ENCODE results near the gene MOV10L1.
A peak's percentile ranks its signal among the peaks of the same experiment; 100 is the strongest.

Gene MOV10L1

DNA sequence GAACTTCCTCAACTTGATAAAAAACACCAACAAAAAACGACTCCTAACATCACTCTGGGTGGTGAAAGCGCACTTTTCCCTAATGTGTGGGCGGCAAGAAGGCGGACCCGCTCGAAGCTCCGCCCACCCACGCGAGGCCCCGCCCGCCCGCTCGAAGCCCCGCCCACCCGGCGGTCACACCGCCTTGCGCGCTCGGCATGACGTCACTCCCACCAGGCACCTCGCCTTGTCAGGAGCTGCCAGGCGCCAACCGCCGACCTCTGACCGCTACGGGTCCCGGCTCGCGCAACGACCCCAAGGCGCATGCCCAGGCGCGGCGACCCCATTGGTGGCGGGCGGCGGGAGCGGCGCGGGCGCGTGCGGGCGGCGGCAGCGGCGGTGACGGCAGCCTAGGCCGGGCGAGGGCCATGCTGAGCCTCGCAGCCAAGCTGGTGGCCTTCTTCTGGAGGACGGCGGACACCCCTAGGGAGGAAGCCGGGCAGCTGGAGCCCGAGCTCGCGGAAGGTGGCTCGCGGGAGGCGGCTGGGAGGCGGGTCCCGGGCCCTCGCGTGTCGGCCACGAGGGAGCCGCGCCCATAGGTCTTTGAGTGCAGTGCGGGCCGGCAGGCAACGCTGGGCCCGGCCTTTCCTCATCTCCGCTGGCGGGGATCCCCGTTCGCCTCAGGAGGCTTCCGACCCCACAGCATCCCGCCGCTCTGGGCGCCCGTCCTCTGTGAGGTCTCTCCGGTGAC, at the start of gene MOV10L1:
MOV10L1 (plus strand) TSS at position 325 of the 730 bp plus-strand sequence; CDS start at position 408, 83 bp downstream.
- DNase-seq (no peak), ATAC-seq (replicated peaks) (no peak)
- peaks cover 7 to 17% of the 10 kb centered on the region in 2 donors for H3K9me3 Mint-ChIP-seq
- peaks cover 7 to 18% of the 10 kb centered on the region in 2 donors for H3K36me3 Mint-ChIP-seq
- H3K27me3 Mint-ChIP-seq, result peaks cover 5 to 25% of the 10 kb centered on the region in 2 donors
- H3K27ac Mint-ChIP-seq, result no peak within 1 kb of the TSS
- no peak within 1 kb of the TSS for H3K4me3 Mint-ChIP-seq
- H3K4me1 Mint-ChIP-seq, result no peaks in the 10 kb centered on the region

GRCh38 chr22:50040717-50041116, 49.1 kb upstream of the MOV10L1 start:
- H3K4me3 Mint-ChIP-seq, result no peak overlapping the region
- no peak for DNase-seq
- H3K27me3 Mint-ChIP-seq, result peaks cover 33 to 35% of the 10 kb centered on the region in 2 donors
- peaks cover 3 to 9% of the 10 kb centered on the region in 2 donors for H3K4me1 Mint-ChIP-seq
- no peak overlapping the region for H3K27ac Mint-ChIP-seq
- peaks cover 7 to 10% of the 10 kb centered on the region in 2 donors for H3K9me3 Mint-ChIP-seq
- H3K36me3 Mint-ChIP-seq, result no peaks in the 10 kb centered on the region
- no peak for ATAC-seq (replicated peaks)

- peaks cover 32 to 40% of the 10 kb centered on the region in 2 donors for H3K27me3 Mint-ChIP-seq
- H3K9me3 Mint-ChIP-seq, result peaks cover 7 to 10% of the 10 kb centered on the region in 2 donors
- ATAC-seq (replicated peaks), result no peak
- H3K27ac Mint-ChIP-seq, result peak overlapping the region; percentile 28
- peaks cover 3 to 9% of the 10 kb centered on the region in 2 donors for H3K4me1 Mint-ChIP-seq
- no peaks in the 10 kb centered on the region for H3K36me3 Mint-ChIP-seq
- no peak for DNase-seq
- H3K4me3 Mint-ChIP-seq, result no peak overlapping the region
Measured at GRCh38 chr22:50041361-50042065, 48.3 kb upstream of the MOV10L1 start.

DNA sequence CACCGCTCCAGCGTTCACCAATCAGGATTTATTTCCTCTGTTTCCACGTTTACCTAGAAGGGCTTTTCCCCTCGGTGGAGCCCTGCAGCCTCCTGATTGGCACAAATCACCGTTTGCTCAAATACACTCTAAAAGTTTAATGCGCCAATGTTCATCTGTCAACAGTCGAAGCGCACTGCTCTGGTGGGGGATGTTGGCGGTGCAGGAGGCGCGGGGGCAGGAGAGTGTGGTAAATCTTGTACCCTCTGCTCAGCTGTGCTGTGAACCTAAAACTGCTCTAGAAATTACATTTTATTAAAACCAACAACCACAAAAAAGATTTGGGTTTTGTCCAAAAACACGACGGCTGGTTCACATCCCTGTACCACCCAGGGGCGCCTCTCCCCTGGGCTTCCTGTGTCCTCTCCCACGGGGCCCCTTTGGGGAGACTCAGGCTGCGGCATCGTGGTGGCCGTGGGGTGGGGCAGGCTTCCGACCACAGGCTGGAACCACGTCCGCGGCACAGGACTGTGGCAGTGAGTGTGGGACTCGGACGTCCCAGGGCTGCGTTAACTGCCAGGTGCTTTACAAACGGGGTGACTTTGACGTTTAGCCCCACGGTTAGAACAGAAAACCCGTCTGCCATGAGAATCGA, 45.2 kb upstream of the MOV10L1 start:
- ATAC-seq (replicated peaks) (peak in 1 of 2 donors; percentile 25), DNase-seq (no peak)
- H3K9me3 Mint-ChIP-seq, result no peaks in the 10 kb centered on the region
- H3K27me3 Mint-ChIP-seq, result peaks cover 29 to 54% of the 10 kb centered on the region in 2 donors
- H3K4me1 Mint-ChIP-seq, result peaks cover 3 to 9% of the 10 kb centered on the region in 2 donors
- H3K36me3 Mint-ChIP-seq, result no peaks in the 10 kb centered on the region
- no peak overlapping the region for H3K27ac Mint-ChIP-seq
- no peak overlapping the region for H3K4me3 Mint-ChIP-seq

GRCh38 chr22:50045211-50046018, 44.4 kb upstream of the MOV10L1 start:
- Mint-ChIP-seq H3K27me3 (peaks cover 29 to 56% of the 10 kb centered on the region in 2 donors), H3K9me3 (no peaks in the 10 kb centered on the region), H3K4me3 (no peak overlapping the region), H3K4me1 (peaks cover 3 to 9% of the 10 kb centered on the region in 2 donors), H3K36me3 (no peaks in the 10 kb centered on the region), H3K27ac (no peak overlapping the region)
- DNase-seq, result no peak
- ATAC-seq (replicated peaks), result peak in 1 of 2 donors; percentile 22

DNA sequence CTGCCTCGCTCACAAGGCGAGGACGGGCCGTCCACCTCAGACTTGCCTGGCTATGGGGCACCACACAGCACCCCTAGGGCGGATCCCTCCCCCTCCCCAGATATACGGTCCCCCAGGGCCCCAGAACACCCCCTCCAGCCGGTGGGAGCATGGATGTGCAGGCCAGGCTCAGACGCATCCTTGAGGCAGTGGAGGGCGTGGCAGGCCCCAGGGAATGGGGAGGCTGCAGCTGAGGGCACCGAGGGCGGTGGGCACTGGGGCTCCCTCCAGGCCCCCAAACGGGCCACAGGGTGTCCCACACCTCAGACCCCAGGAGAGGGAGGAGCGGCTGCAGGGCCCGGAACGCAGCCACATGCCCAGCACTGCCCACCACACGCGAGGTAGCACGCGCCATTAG, 43.8 kb upstream of the MOV10L1 start:
- DNase-seq (no peak), ATAC-seq (replicated peaks) (no peak)
- H3K27me3 Mint-ChIP-seq, result peaks cover 29 to 61% of the 10 kb centered on the region in 2 donors
- no peaks in the 10 kb centered on the region for H3K9me3 Mint-ChIP-seq
- H3K4me1 Mint-ChIP-seq, result peaks cover 3 to 9% of the 10 kb centered on the region in 2 donors
- H3K27ac Mint-ChIP-seq, result no peak overlapping the region
- no peaks in the 10 kb centered on the region for H3K36me3 Mint-ChIP-seq
- no peak overlapping the region for H3K4me3 Mint-ChIP-seq

- Mint-ChIP-seq H3K27ac (no peak overlapping the region), H3K36me3 (no peaks in the 10 kb centered on the region), H3K9me3 (no peaks in the 10 kb centered on the region), H3K27me3 (peaks cover 31 to 59% of the 10 kb centered on the region in 2 donors), H3K4me1 (peaks cover 3 to 9% of the 10 kb centered on the region in 2 donors), H3K4me3 (no peak overlapping the region)
- ATAC-seq (replicated peaks) (no peak), DNase-seq (no peak)
Measured at GRCh38 chr22:50046481-50047245, 43.1 kb upstream of the MOV10L1 start.

DNA sequence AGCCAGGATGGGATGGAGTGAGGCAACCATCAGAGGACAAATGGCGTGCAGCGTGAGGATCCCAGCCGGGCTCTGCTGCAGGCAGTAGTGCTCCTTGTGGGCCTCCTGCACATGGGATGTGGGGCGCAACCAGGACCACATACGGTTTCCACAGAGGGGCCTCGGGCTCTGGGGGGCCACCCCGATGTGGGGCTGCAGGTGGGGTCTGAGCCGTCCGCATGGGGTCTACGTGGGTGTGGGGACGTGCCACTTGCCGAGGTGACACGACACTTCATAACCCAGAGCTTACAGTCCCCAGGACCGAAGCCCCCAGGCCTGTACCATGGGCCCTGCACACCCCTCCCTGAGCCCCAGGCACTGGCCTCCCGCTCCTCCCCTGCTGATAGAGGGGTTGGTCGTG, 42.5 kb upstream of the MOV10L1 start:
- no peak for ATAC-seq (replicated peaks)
- DNase-seq, result no peak
- no peak overlapping the region for H3K4me3 Mint-ChIP-seq
- H3K27ac Mint-ChIP-seq, result no peak overlapping the region
- H3K36me3 Mint-ChIP-seq, result no peaks in the 10 kb centered on the region
- peaks cover 28 to 55% of the 10 kb centered on the region in 2 donors for H3K27me3 Mint-ChIP-seq
- H3K4me1 Mint-ChIP-seq, result peaks cover 3 to 9% of the 10 kb centered on the region in 2 donors
- H3K9me3 Mint-ChIP-seq, result no peaks in the 10 kb centered on the region

GRCh38 chr22:50048061-50048765, 41.6 kb upstream of the MOV10L1 start:
- no peak for ATAC-seq (replicated peaks)
- no peak for DNase-seq
- Mint-ChIP-seq H3K4me1 (peaks cover 3 to 9% of the 10 kb centered on the region in 2 donors), H3K4me3 (no peak overlapping the region), H3K36me3 (no peaks in the 10 kb centered on the region), H3K9me3 (peaks cover 0 to under 1% of the 10 kb centered on the region in 2 donors), H3K27me3 (peaks cover 19 to 53% of the 10 kb centered on the region in 2 donors), H3K27ac (no peak overlapping the region)

DNA sequence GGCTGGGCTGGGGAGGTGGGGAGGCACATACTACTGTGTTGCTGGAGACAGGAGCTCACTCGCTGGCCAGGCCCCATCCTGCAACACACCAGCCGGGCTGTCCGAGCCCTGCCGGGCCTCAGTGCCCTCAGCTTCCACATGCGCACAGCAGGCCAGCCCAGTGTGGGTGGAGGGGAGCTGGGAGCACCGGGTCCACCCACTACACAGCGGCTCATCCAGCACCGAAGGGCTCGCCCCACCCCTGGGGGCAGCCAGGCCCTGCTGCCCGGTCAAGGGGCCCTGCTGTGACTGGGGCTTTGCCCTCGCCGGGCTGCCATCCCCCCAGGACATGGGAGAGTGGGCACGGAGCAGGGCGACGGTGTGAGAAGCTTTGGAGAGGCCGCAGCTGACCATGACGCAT, 41.0 kb upstream of the MOV10L1 start:
- Mint-ChIP-seq H3K36me3 (peaks cover 0 to 2% of the 10 kb centered on the region in 2 donors), H3K4me1 (peaks cover 6 to 11% of the 10 kb centered on the region in 2 donors), H3K27ac (no peak overlapping the region), H3K9me3 (peaks cover 2 to 4% of the 10 kb centered on the region in 2 donors), H3K27me3 (peaks cover 17 to 51% of the 10 kb centered on the region in 2 donors), H3K4me3 (no peak overlapping the region)
- no peak for DNase-seq
- ATAC-seq (replicated peaks), result no peak

GRCh38 chr22:50049299-50050195, 40.3 kb upstream of the MOV10L1 start:
- Mint-ChIP-seq H3K4me1 (peaks cover 7 to 14% of the 10 kb centered on the region in 2 donors), H3K27ac (no peak overlapping the region), H3K4me3 (no peak overlapping the region), H3K27me3 (peaks cover 16 to 46% of the 10 kb centered on the region in 2 donors), H3K36me3 (peaks cover 0 to 4% of the 10 kb centered on the region in 2 donors), H3K9me3 (peaks cover 6% of the 10 kb centered on the region in 2 donors)
- DNase-seq, result no peak
- ATAC-seq (replicated peaks), result no peak

- H3K4me1 Mint-ChIP-seq, result peaks cover 5 to 8% of the 10 kb centered on the region in 2 donors
- peaks cover 32 to 38% of the 10 kb centered on the region in 2 donors for H3K27me3 Mint-ChIP-seq
- no peak overlapping the region for H3K4me3 Mint-ChIP-seq
- ATAC-seq (replicated peaks) (no peak), DNase-seq (no peak)
- peaks cover 0 to 4% of the 10 kb centered on the region in 2 donors for H3K36me3 Mint-ChIP-seq
- H3K9me3 Mint-ChIP-seq, result peaks cover 6% of the 10 kb centered on the region in 2 donors
- no peak overlapping the region for H3K27ac Mint-ChIP-seq
Measured at GRCh38 chr22:50051930-50052329, 37.9 kb upstream of the MOV10L1 start.

Measured in stimulated activated naive B cell treated with anti-CD40 and anti-IgM and Interleukin-4, amounts not matched to agents 10 μg/mL and 1 μg/mL and 100 μg/mL, for 72 hours (primary cell).